RCC 7860 (cell line): ENCODE results near the gene NEURL1B.
"Not testable (repeated sequence)": the region's sequence is repeated elsewhere in the genome, so short reads cannot be mapped to it uniquely, and the experiment has no call there.

Experiments
- DNase-seq: peaks from one replicate; pipeline ENCODE4 v3.0.0-alpha.2; 2015; ENCODE audit warnings: low spot score
- FAIRE-seq: peaks from 2 replicates; lab custom pipeline; 2012; peaks lifted over from hg19 to GRCh38; lab: Jason Lieb, UNC

Gene NEURL1B

GRCh38 chr5:172648755-172649154 lies 7.7 kb downstream of the NEURL1B start:
- FAIRE-seq: no peak

GRCh38 chr5:172656496-172656895 lies 15.4 kb downstream of the NEURL1B start:
- not testable (repeated sequence) for DNase-seq, FAIRE-seq

More at GRCh38 chr5:172648755-172649154, 7.7 kb downstream of the NEURL1B start:
- DNase-seq: no peak

GRCh38 chr5:172657524-172658233 lies 16.6 kb downstream of the NEURL1B start:
- not testable (repeated sequence) for DNase-seq, FAIRE-seq

GRCh38 chr5:172658391-172658790 lies 17.3 kb downstream of the NEURL1B start:
- FAIRE-seq (no peak), DNase-seq (no peak)

GRCh38 chr5:172658961-172659501 lies 18.0 kb downstream of the NEURL1B start:
- no peak for DNase-seq
- no peak for FAIRE-seq

- DNase-seq (no peak), FAIRE-seq (no peak)
Measured at GRCh38 chr5:172659570-172659908, 18.5 kb downstream of the NEURL1B start.

GRCh38 chr5:172659909-172660628 lies 19.0 kb downstream of the NEURL1B start:
- no peak for DNase-seq
- no peak for FAIRE-seq

- FAIRE-seq: no peak
- DNase-seq: no peak
Measured at GRCh38 chr5:172660974-172661373, 19.9 kb downstream of the NEURL1B start.

- no peak for DNase-seq
- FAIRE-seq: no peak
Measured at GRCh38 chr5:172661526-172661925, 20.5 kb downstream of the NEURL1B start.

- no peak for DNase-seq
- FAIRE-seq: no peak
Measured at GRCh38 chr5:172662596-172662995, 21.5 kb downstream of the NEURL1B start.

- DNase-seq: no peak
- FAIRE-seq: no peak
Measured at GRCh38 chr5:172664018-172664417, 23.0 kb downstream of the NEURL1B start.

- FAIRE-seq (no peak), DNase-seq (no peak)
Measured at GRCh38 chr5:172664681-172665541, 23.8 kb downstream of the NEURL1B start.

GRCh38 chr5:172666251-172666650 lies 25.2 kb downstream of the NEURL1B start:
- no peak for DNase-seq
- FAIRE-seq: no peak

- DNase-seq (no peak), FAIRE-seq (no peak)
Measured at GRCh38 chr5:172667786-172668593, 26.9 kb downstream of the NEURL1B start.

- DNase-seq (no peak), FAIRE-seq (no peak)
Measured at GRCh38 chr5:172668594-172669071, 27.6 kb downstream of the NEURL1B start.

- no peak for DNase-seq
- FAIRE-seq: no peak
Measured at GRCh38 chr5:172669386-172670004, 28.4 kb downstream of the NEURL1B start.

GRCh38 chr5:172670005-172670402 lies 28.9 kb downstream of the NEURL1B start:
- no peak for FAIRE-seq
- DNase-seq: no peak

GRCh38 chr5:172670444-172670843 lies 29.4 kb downstream of the NEURL1B start:
- FAIRE-seq: no peak
- DNase-seq: no peak

- FAIRE-seq (no peak), DNase-seq (no peak)
Measured at GRCh38 chr5:172671091-172671490, 30.0 kb downstream of the NEURL1B start.

- no peak for DNase-seq
- no peak for FAIRE-seq
Measured at GRCh38 chr5:172672681-172673080, 31.6 kb downstream of the NEURL1B start.
